ENCODE results near the gene TTC3. TPM values are rescaled to one million over a fixed set of nuclear protein-coding genes. Genes with fewer than 3 reads are reported as not detected.
"Not testable (repeated sequence)": the region's sequence is repeated elsewhere in the genome, so short reads cannot be mapped to it uniquely, and the experiment has no call there.

The TTC3 gene
- total RNA-seq, 2 experiments from 2014 or later = 73.5 to 90.0 TPM

- H2AFZ ChIP-seq (ENCODE audit: low read length) = no peak overlapping the region
- ChIA-PET POLR2A (interaction anchor here (0.7 kb wide), 1 partner anchor 12 kb away, joined by 3 read pairs; no protein-coding TSS in a partner anchor), CTCF (ENCODE audit: unreplicated experiment) (no interaction called here)
- H3K4me1 ChIP-seq (ENCODE audit: insufficient read depth, low read length, poor library complexity, severe bottlenecking) = no peaks in the 10 kb centered on the region
- no peaks in the 10 kb centered on the region for H3K9me3 ChIP-seq (ENCODE audit: low read length)
- peaks cover 44% of the 10 kb centered on the region for H3K36me3 ChIP-seq (ENCODE audit: insufficient read depth, low read length)
- no peak overlapping the region for H3K4me2 ChIP-seq (ENCODE audit: low read length)
- H3K9me2 ChIP-seq (ENCODE audit: insufficient read depth, low read length) = no peaks in the 10 kb centered on the region
- TF ChIP-seq EZH2phosphoT487 (IDR thresholded peaks at IDR 0.05; ENCODE audit: borderline replicate concordance, low read depth, low read length) = no peak
- TF ChIP-seq CTCF (conservative IDR thresholded peaks at IDR 0.05; ENCODE audit: low read length) = no peak
- H3K4me3 ChIP-seq (ENCODE audit: low read depth, low read length, poor library complexity, severe bottlenecking) = no peak overlapping the region
- H3K27ac ChIP-seq (ENCODE audit: low read depth, low read length, poor library complexity, severe bottlenecking) = no peak overlapping the region
- no peak for DNase-seq (ENCODE audit: low spot score)
- H3K79me2 ChIP-seq (ENCODE audit: insufficient read depth, low read depth, low read length) = no peaks in the 10 kb centered on the region
- intact Hi-C loops (cut with micrococcal nuclease; ENCODE audit: unreplicated experiment) = no loop called here
- H4K20me1 ChIP-seq (ENCODE audit: insufficient read depth, low read length) = no peaks in the 10 kb centered on the region
- BruUV-seq (replicated peaks) = no TSS peak
Observed at GRCh38 chr21:37098751-37099150, 25.7 kb downstream of the TTC3 start.

- DNase-seq (ENCODE audit: low spot score) = no peak
- no peak for TF ChIP-seq EZH2phosphoT487 (IDR thresholded peaks at IDR 0.05; ENCODE audit: borderline replicate concordance, low read depth, low read length)
- no peak for TF ChIP-seq CTCF (conservative IDR thresholded peaks at IDR 0.05; ENCODE audit: low read length)
- Histone ChIP-seq H3K79me2 (ENCODE audit: insufficient read depth, low read depth, low read length) (no peaks in the 10 kb centered on the region), H3K9me3 (ENCODE audit: low read length) (no peaks in the 10 kb centered on the region), H3K4me2 (ENCODE audit: low read length) (no peak overlapping the region), H3K4me3 (ENCODE audit: low read depth, low read length, poor library complexity, severe bottlenecking) (no peak overlapping the region), H3K4me1 (ENCODE audit: insufficient read depth, low read length, poor library complexity, severe bottlenecking) (no peaks in the 10 kb centered on the region), H4K20me1 (ENCODE audit: insufficient read depth, low read length) (no peaks in the 10 kb centered on the region), H3K27ac (ENCODE audit: low read depth, low read length, poor library complexity, severe bottlenecking) (no peak overlapping the region), H2AFZ (ENCODE audit: low read length) (no peak overlapping the region), H3K36me3 (ENCODE audit: insufficient read depth, low read length) (peaks cover 44% of the 10 kb centered on the region), H3K9me2 (ENCODE audit: insufficient read depth, low read length) (no peaks in the 10 kb centered on the region)
- intact Hi-C loops (cut with micrococcal nuclease; ENCODE audit: unreplicated experiment) = no loop called here
- CTCF ChIA-PET (ENCODE audit: unreplicated experiment) = no interaction called here
- POLR2A ChIA-PET = no interaction called here
- no TSS peak for BruUV-seq (replicated peaks)
Observed at GRCh38 chr21:37100316-37100715, 27.3 kb downstream of the TTC3 start.

GRCh38 chr21:37101384-37101783 is 28.3 kb downstream of the TTC3 start:
- no peak for TF ChIP-seq CTCF (conservative IDR thresholded peaks at IDR 0.05; ENCODE audit: low read length)
- TF ChIP-seq EZH2phosphoT487 (IDR thresholded peaks at IDR 0.05; ENCODE audit: borderline replicate concordance, low read depth, low read length) = no peak
- peaks cover 36% of the 10 kb centered on the region for H3K36me3 ChIP-seq (ENCODE audit: insufficient read depth, low read length)
- H3K27ac ChIP-seq (ENCODE audit: low read depth, low read length, poor library complexity, severe bottlenecking) = no peak overlapping the region
- H3K4me3 ChIP-seq (ENCODE audit: low read depth, low read length, poor library complexity, severe bottlenecking) = no peak overlapping the region
- H3K9me3 ChIP-seq (ENCODE audit: low read length) = no peaks in the 10 kb centered on the region
- no peak for DNase-seq (ENCODE audit: low spot score)
- H3K4me1 ChIP-seq (ENCODE audit: insufficient read depth, low read length, poor library complexity, severe bottlenecking) = no peaks in the 10 kb centered on the region
- no peaks in the 10 kb centered on the region for H3K79me2 ChIP-seq (ENCODE audit: insufficient read depth, low read depth, low read length)
- H3K4me2 ChIP-seq (ENCODE audit: low read length) = no peak overlapping the region
- H2AFZ ChIP-seq (ENCODE audit: low read length) = no peak overlapping the region
- CTCF ChIA-PET (ENCODE audit: unreplicated experiment) = no interaction called here
- no TSS peak for BruUV-seq (replicated peaks)
- no peaks in the 10 kb centered on the region for H4K20me1 ChIP-seq (ENCODE audit: insufficient read depth, low read length)
- no peaks in the 10 kb centered on the region for H3K9me2 ChIP-seq (ENCODE audit: insufficient read depth, low read length)
- intact Hi-C loops (cut with micrococcal nuclease; ENCODE audit: unreplicated experiment) = no loop called here
- POLR2A ChIA-PET = no interaction called here

DNA sequence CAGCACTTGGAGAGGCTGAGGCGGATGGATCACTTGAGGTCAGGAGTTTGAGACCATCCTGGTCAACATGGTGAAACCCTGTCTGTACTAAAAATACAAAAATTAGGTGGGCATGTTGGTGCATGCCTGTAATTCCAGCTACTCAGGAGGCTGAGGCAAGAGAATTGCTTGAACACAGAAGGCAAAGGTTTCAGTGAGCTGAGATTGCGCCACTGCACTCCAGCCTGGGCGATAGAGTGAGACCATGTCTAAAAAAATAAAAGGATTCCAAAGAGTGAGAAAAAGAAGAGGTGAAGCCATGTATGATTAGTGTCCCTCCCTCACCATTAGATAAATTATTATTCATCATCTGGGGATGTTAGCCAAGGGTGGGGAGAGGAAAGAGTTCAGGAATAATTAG is 29.7 kb downstream of the TTC3 start:
- H3K4me3 ChIP-seq (ENCODE audit: low read depth, low read length, poor library complexity, severe bottlenecking); CTCF ChIA-PET (ENCODE audit: unreplicated experiment); BruUV-seq (replicated peaks): not testable (repeated sequence)

More for the DNA sequence above, 29.7 kb downstream of the TTC3 start:
- H3K27ac ChIP-seq (ENCODE audit: low read depth, low read length, poor library complexity, severe bottlenecking); H3K9me3 ChIP-seq (ENCODE audit: low read length); intact Hi-C loops (cut with micrococcal nuclease; ENCODE audit: unreplicated experiment); H3K79me2 ChIP-seq (ENCODE audit: insufficient read depth, low read depth, low read length); POLR2A ChIA-PET; H3K4me1 ChIP-seq (ENCODE audit: insufficient read depth, low read length, poor library complexity, severe bottlenecking); H3K4me2 ChIP-seq (ENCODE audit: low read length); H4K20me1 ChIP-seq (ENCODE audit: insufficient read depth, low read length); DNase-seq (ENCODE audit: low spot score); H2AFZ ChIP-seq (ENCODE audit: low read length); H3K9me2 ChIP-seq (ENCODE audit: insufficient read depth, low read length): not testable (repeated sequence)
- H3K36me3 ChIP-seq (ENCODE audit: insufficient read depth, low read length) = peaks cover 23% of the 10 kb centered on the region
